ENCODE results near the gene CYP19A1.

The CYP19A1 gene

DNA sequence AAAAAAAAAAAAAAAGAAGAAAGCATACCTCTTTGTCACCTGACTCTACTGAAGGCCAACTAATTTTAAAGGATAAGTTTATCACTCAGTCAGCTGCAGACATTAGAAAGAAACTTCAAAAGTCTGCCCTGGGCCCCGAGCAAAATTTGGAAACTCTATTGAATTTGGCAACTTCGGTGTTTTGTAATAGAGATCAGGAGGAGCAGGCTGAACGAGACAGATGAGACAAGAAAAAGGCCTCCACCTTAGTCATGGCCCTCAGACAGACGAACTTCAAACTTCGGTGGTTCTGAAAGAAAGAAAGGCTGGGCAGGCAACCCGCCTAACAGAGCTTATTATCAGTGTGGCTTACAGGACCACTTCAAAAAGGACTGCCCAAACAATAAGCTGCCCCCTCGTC lies 21.6 kb upstream of the CYP19A1 start:
- DNase-seq (ENCODE audit: low read depth in 3 of 3), result no peak

DNA sequence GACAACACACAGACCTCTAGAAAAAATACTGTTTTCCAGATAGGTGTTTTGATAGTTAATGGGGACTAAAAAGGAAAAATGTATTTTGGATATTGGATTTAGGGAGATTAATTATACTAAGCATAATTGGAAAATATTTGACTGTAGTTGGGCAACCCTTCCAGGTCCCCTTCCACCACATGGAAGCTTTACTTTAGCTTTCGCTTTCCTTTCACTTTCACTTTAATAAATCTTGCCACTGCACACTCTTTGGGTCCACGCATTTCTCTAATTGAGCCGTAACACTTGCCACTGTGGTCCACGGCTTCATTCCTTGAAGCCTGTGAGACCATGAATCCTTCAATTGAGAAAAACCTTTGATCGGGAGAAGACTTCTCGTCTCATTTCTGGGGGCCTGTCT lies 18.6 kb upstream of the CYP19A1 start:
- DNase-seq (ENCODE audit: low read depth in 3 of 3), result no peak

GRCh38 chr15:51356147-51356546 lies 17.8 kb upstream of the CYP19A1 start:
- DNase-seq (ENCODE audit: low read depth in 3 of 3), result no peak

DNA sequence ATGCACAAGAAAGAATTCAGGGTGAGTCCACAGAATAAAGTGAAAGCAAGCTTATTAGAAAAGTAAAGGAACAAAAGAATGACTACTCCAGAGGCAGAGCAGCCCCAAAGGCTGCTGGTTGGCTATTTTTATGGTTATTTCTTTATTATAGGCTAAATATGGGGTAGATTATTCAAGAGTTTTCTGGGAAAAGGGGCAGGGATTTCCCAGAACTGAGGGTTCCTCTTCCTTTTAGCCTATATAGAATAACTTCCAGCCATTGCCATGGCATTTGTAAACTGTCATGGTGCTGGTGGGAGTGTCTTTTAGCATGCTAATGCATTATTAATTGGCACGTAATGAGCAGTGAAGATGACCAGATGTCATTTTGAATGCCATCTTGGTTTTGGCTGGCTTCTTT lies 16.7 kb upstream of the CYP19A1 start:
- no peak for DNase-seq (ENCODE audit: low read depth in 3 of 3)

GRCh38 chr15:51353976-51354375 lies 15.6 kb upstream of the CYP19A1 start:
- DNase-seq (ENCODE audit: low read depth in 3 of 3), result no peak

- no peak for DNase-seq (ENCODE audit: low read depth in 3 of 3)
Measured at GRCh38 chr15:51350723-51351122, 12.3 kb upstream of the CYP19A1 start.

- DNase-seq (ENCODE audit: low read depth in 3 of 3), result no peak
Measured at GRCh38 chr15:51349156-51349844, 10.9 kb upstream of the CYP19A1 start.

GRCh38 chr15:51348688-51349087 lies 10.3 kb upstream of the CYP19A1 start:
- DNase-seq (ENCODE audit: low read depth in 3 of 3), result no peak

GRCh38 chr15:51346136-51346535 lies 7.7 kb upstream of the CYP19A1 start:
- DNase-seq (ENCODE audit: low read depth in 3 of 3), result no peak

- DNase-seq (ENCODE audit: low read depth in 3 of 3), result no peak
Measured at GRCh38 chr15:51343466-51343865, 5.1 kb upstream of the CYP19A1 start.

GRCh38 chr15:51342227-51342999 lies 4.0 kb upstream of the CYP19A1 start:
- no peak for DNase-seq (ENCODE audit: low read depth in 3 of 3)

GRCh38 chr15:51341366-51342226 lies 3.2 kb upstream of the CYP19A1 start, which contains the start of gene GLDN:
TSS of gene GLDN (plus strand) at chr15:51341655. CDS start at chr15:51341685, 30 bp downstream.
- no peak for DNase-seq (ENCODE audit: low read depth in 3 of 3)

GRCh38 chr15:51335538-51336410 lies 2.6 kb downstream of the CYP19A1 start:
- DNase-seq (ENCODE audit: low read depth in 3 of 3), result no peak

DNA sequence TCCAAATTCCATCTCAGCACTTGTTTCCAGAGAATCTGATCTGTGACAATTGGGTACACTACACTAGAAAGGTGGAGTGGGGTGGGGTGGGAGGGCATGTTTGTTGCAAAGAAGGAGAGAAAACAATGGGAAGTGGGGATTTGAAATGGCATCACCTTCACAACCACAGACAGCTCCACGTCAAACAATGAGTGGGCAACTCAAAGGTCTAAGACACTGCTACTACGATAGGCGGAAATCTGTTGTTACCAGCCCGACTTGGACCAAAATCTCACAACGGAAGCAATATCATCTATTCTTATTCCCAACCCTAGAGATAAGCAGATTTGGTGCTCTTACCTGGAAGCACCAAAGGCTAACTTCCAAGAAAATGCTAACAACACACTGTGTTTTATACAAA lies 3.3 kb downstream of the CYP19A1 start:
- no peak for DNase-seq (ENCODE audit: low read depth in 3 of 3)

DNA sequence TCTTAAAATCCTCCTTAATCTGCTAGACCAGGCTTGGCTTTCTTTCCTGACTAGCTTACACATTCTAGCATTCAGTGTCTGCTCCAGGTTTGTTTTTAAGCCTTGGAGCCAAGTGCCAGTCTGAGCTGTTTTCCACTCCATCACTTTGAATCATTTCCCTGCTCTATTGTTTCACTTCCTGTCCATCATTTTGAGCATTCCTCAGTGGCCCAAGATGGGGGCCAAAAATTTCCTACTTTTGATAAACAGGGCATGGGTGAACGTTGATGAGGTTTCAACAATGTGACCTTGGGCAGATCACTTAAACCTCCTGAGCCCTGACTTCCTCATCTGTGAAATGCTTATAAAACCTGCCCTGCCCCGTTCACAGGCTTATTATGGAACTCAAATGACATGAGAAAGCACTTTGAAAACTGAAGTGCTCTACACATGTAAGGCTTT lies 4.4 kb downstream of the CYP19A1 start:
- no peak for DNase-seq (ENCODE audit: low read depth in 3 of 3)

- no peak for DNase-seq (ENCODE audit: low read depth in 3 of 3)
Measured at GRCh38 chr15:51333571-51333970, 4.8 kb downstream of the CYP19A1 start.

DNA sequence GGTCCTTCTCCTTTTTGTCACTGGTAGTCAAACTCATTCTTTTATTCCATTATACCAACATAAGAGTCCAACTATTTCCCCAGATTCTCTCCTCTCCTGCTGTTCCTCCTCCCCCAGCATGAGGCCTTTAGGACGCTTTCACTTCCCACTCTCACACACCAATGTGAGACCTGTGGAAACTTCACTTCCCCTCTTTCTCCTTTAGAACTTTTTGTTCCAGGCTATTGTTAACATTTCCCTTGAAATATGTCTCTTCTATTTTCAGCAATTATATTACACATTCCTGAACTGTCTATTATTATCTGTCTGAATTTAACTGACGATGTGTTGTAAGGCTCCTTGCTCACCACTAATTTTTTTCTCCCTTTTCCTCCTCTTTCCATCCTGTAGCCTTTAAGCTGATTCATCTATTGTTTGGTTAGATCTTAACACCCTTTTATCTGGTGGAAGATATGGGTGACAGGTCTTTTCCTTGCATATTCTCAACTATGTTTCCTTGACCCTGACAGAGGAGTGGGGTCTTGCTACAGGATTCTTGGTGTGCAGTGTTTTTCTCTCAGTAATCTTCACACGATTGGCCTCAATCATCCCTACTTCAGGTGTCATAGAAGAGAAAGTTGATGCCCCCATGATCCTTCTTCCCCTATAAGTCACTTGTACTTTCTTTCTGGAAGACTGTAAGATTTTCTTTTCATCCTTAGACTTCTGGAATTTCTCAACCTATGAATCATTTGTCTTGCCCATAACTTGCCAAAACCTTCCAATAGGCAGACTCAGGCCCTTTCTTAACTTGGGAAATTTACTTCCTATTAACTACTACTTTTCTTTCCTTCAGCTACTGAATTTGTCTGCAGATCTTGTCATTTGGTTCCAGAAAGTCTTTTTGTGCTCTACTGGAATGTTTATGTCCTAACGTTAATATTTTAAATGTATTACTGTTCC lies 5.9 kb downstream of the CYP19A1 start:
- DNase-seq (ENCODE audit: low read depth in 3 of 3), result no peak

- no peak for DNase-seq (ENCODE audit: low read depth in 3 of 3)
Measured at GRCh38 chr15:51331141-51331540, 7.3 kb downstream of the CYP19A1 start.

- DNase-seq (ENCODE audit: low read depth in 3 of 3), result no peak
Measured at GRCh38 chr15:51328926-51329325, 9.5 kb downstream of the CYP19A1 start.

DNA sequence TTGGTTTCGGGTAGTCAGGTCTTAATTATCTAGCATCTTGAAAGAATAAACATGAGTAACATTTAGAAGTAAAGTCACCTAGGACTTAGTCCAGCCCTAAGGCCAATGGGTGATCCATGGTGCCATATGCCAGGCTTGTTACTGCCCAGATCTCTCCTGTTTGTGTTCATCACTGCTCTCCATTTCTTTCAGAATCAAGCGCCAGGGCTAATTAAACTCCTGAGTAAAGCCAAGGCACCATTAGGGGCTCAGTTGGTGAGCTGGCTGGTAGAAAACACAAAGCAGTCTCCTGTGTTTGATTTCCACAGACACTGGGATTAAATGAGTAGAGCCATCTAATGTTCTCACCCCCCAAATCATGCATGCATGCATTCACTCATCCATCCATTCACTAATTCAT lies 11.3 kb downstream of the CYP19A1 start:
- DNase-seq (ENCODE audit: low read depth in 3 of 3), result no peak
